Caco-2 (cell line): ENCODE measurements around the gene RGS17. TPM values are rescaled to one million over a fixed set of nuclear protein-coding genes. Genes with fewer than 3 reads are reported as not detected.

Source experiments
- Bru-seq: library from RNA; stranded (reverse); fragments of 400-500 nt; gene quantifications from one replicate; lab custom pipeline; 2021; lab: Mats Ljungman, UMichigan
- BruChase-seq, 2 experiments: library from RNA; stranded (reverse); fragments of 400-500 nt; gene quantifications; one replicate each; lab custom pipeline; 2021; lab: Mats Ljungman, UMichigan
- BruUV-seq: library from RNA; stranded (reverse); fragments of 400-500 nt; replicated peaks from 2 replicates; lab custom pipeline; 2021; lab: Mats Ljungman, UMichigan
- CTCF ChIA-PET: fragments of 300-600 bp; sonication (Branson Sonifier 250); formaldehyde crosslinking; loops from one replicate; lab custom pipeline; 2022; ENCODE audit warnings: antibody characterized with exemption; lab: Charles Lee
- POLR2A ChIA-PET: fragments of 300-600 bp; sonication (Branson Sonifier 250); formaldehyde crosslinking; loops from one replicate; lab custom pipeline; 2022; ENCODE audit warnings: antibody characterized with exemption; lab: Charles Lee
- DNase-seq, 2 experiments: peaks; one replicate each; pipeline versions ENCODE4 v3.0.0 to v3.0.0-alpha.2; 2020 to 2022
- H3K27me3 ChIP-seq: replicated peaks from 2 replicates; pipeline ENCODE4 v1.6.0; 2011; ENCODE audit warnings: low read length; ENCODE audit not compliant: control insufficient read depth, insufficient read depth
- H3K36me3 ChIP-seq: 2 replicates; pipeline ENCODE4 v1.5.1; 2011; ENCODE audit warnings: low read length; ENCODE audit not compliant: control insufficient read depth, insufficient read depth
- H3K4me1 ChIP-seq: fragments of 250-450 bp; sonication (Bioruptor Pico); 2 replicates; pipeline ENCODE4 v1.5.1; 2020; ENCODE audit warnings: mild to moderate bottlenecking
- H3K4me3 ChIP-seq: 2 replicates; pipeline ENCODE4 v1.5.1; 2011; ENCODE audit warnings: low read depth, mild to moderate bottlenecking, control low read depth, low read length
- H3K9me3 ChIP-seq: fragments of 250-450 bp; sonication (Bioruptor Pico); 2 replicates; pipeline ENCODE4 v1.5.1; 2020; ENCODE audit warnings: mild to moderate bottlenecking, moderate library complexity
- H3K27ac Mint-ChIP-seq: one replicate; pipeline ENCODE4 v1.8.0; 2022; ENCODE audit warnings: mixed read lengths; ENCODE audit not compliant: unreplicated experiment
- H3K27me3 Mint-ChIP-seq: one replicate; pipeline ENCODE4 v1.8.0; 2022; ENCODE audit warnings: mixed read lengths; ENCODE audit not compliant: insufficient read depth, unreplicated experiment
- H3K36me3 Mint-ChIP-seq: one replicate; pipeline ENCODE4 v1.8.0; 2022; ENCODE audit warnings: mild to moderate bottlenecking, mixed read lengths; ENCODE audit not compliant: insufficient read depth, unreplicated experiment
- H3K4me1 Mint-ChIP-seq: one replicate; pipeline ENCODE4 v1.8.0; 2022; ENCODE audit warnings: low read depth, mixed read lengths; ENCODE audit not compliant: unreplicated experiment
- H3K4me3 Mint-ChIP-seq: one replicate; pipeline ENCODE4 v1.8.0; 2022; ENCODE audit warnings: mild to moderate bottlenecking, moderate library complexity, mixed read lengths; ENCODE audit not compliant: unreplicated experiment
- H3K9me3 Mint-ChIP-seq: one replicate; pipeline ENCODE4 v1.8.0; 2022; ENCODE audit warnings: mixed read lengths; ENCODE audit not compliant: unreplicated experiment
- intact Hi-C: fragments of 100-400 bp; cut with micrococcal nuclease; formaldehyde crosslinking; loops from one replicate; pipeline ENCODE4 v1.10.0; 2022; ENCODE audit not compliant: unreplicated experiment
- long read RNA-seq: library from polyadenylated mRNA; stranded (forward); transcript quantifications from one replicate; pipeline ENCODE4 v2.0.0, GENCODE V29; 2022
- total RNA-seq: library from RNA; stranded (reverse); gene quantifications from 2 replicates; pipeline ENCODE4 v1.2.3, GENCODE V29; 2022
- TF ChIP-seq, protein P1 (sequence below), 2 experiments: fragments of 200-600 bp in 1 of 2; IDR thresholded peaks; 1 replicate in 1 of 2; 2 replicates in 1 of 2; pipeline versions ENCODE4 v1.5.1 to v1.8.0; 2011 to 2022; ENCODE audit warnings: antibody characterized with exemption in 1 of 2, control low read depth in 1 of 2, inconsistent platforms in 1 of 2, low read depth in 1 of 2, low read length in 1 of 2, mild to moderate bottlenecking in 1 of 2, moderate library complexity in 1 of 2; ENCODE audit not compliant: insufficient read depth in 1 of 2, severe bottlenecking in 1 of 2, unreplicated experiment in 1 of 2

Gene RGS17
- total RNA-seq (not detected in 2 replicates), Bru-seq, nascent RNA (percentile 4 among the genes with signal in this experiment), BruChase-seq, experiment 1, labeled RNA remaining after a 2-hour chase (percentile 7 among the genes with signal in this experiment), BruChase-seq, experiment 2, labeled RNA remaining after a 6-hour chase (percentile 6 among the genes with signal in this experiment)
- long read RNA-seq, result 0 reads

DNA sequence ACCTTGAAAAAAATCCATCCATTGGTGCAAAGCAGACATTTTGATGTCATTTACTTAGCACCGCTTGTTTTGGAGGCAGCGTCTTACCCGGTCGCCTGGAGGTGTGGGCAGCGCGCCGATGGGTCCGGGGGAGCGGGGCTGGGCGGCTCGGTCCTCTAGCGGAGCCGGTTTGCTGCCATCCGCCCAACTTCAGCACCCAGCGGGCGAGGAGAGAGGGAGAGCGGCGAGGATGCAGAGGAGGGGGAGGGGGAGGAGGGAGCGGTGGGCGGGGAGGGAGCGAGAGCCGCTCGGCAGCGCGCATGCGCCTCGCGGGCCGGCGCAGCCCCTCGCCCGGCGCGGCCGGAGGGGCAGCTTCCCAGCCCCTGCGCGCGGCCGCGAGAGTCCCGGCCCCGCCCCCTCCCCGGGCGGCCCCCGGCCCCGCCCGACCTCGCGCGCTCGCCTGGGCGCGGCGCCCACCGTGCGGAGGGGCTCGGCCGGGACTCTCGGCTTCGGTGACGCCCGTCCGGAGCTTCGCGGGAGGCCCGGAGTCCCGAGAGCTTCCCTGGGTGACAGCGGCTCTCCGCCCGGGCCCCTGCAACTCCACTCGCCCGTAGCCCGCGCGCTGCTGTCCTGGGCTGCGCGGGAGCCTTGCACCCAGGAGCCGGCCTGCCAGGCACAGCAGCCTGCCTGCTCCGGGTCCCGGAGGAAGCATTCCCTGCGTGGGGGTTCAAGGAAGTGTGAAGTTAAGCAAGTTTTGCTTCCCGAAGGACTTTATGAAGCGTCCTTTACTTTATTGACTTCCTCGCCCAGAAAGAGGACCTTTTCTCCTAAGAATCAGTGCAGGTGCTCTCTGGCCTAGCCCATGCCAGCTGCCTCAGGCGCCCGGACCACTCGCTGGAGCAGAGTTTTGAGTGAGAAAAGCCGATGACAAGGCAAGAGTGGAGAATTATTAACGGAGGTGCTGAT, at the start of gene RGS17:
Gene RGS17 (minus strand): TSS at position 246 of the 945 bp plus-strand sequence. CDS start 87,264 bp downstream, outside the sequence.
- TF ChIP-seq, protein P1, sequence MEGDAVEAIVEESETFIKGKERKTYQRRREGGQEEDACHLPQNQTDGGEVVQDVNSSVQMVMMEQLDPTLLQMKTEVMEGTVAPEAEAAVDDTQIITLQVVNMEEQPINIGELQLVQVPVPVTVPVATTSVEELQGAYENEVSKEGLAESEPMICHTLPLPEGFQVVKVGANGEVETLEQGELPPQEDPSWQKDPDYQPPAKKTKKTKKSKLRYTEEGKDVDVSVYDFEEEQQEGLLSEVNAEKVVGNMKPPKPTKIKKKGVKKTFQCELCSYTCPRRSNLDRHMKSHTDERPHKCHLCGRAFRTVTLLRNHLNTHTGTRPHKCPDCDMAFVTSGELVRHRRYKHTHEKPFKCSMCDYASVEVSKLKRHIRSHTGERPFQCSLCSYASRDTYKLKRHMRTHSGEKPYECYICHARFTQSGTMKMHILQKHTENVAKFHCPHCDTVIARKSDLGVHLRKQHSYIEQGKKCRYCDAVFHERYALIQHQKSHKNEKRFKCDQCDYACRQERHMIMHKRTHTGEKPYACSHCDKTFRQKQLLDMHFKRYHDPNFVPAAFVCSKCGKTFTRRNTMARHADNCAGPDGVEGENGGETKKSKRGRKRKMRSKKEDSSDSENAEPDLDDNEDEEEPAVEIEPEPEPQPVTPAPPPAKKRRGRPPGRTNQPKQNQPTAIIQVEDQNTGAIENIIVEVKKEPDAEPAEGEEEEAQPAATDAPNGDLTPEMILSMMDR (IDR thresholded peaks at IDR 0.05; ENCODE audit: insufficient read depth in 1 of 2, low read depth in 1 of 2, low read length in 1 of 2, severe bottlenecking in 1 of 2, unreplicated experiment in 1 of 2), result no peak
- no peaks in the 10 kb centered on the region for H3K36me3 ChIP-seq
- Mint-ChIP-seq H3K9me3 (no peaks in the 10 kb centered on the region), H3K4me3 (peak within 1 kb of the TSS; percentile 79), H3K27me3 (peaks cover 13% of the 10 kb centered on the region), H3K36me3 (no peaks in the 10 kb centered on the region), H3K27ac (no peak within 1 kb of the TSS), H3K4me1 (peaks cover 7% of the 10 kb centered on the region)
- intact Hi-C loops, result no loop called here
- no TSS peak for BruUV-seq
- H3K9me3 ChIP-seq, result no peaks in the 10 kb centered on the region
- H3K4me1 ChIP-seq, result peaks cover 7% of the 10 kb centered on the region
- peak within 1 kb of the TSS; percentile 59 for H3K4me3 ChIP-seq
- ChIA-PET CTCF (interaction anchor here (0.6 kb wide), 1 partner anchor 99 kb away, joined by 5 read pairs; no protein-coding TSS in a partner anchor), POLR2A (no interaction called here)
- peaks cover 2% of the 10 kb centered on the region for H3K27me3 ChIP-seq
- peak in 1 of 2 experiments; percentile 50 for DNase-seq

GRCh38 chr6:153172815-153173214, 41.7 kb upstream of the RGS17 start:
- Mint-ChIP-seq H3K4me1 (no peaks in the 10 kb centered on the region), H3K27me3 (peaks cover 6% of the 10 kb centered on the region), H3K36me3 (no peaks in the 10 kb centered on the region), H3K9me3 (no peaks in the 10 kb centered on the region), H3K4me3 (no peak overlapping the region), H3K27ac (no peak overlapping the region)
- intact Hi-C loops, result no loop called here
- POLR2A ChIA-PET, result no interaction called here
- CTCF ChIA-PET, result no interaction called here
- H3K27me3 ChIP-seq, result no peaks in the 10 kb centered on the region
- H3K4me3 ChIP-seq, result no peak overlapping the region
- no TSS peak for BruUV-seq
- H3K9me3 ChIP-seq, result no peaks in the 10 kb centered on the region
- no peak for DNase-seq
- no peaks in the 10 kb centered on the region for H3K36me3 ChIP-seq
- TF ChIP-seq, protein P1 (IDR thresholded peaks at IDR 0.05; ENCODE audit: insufficient read depth in 1 of 2, low read depth in 1 of 2, low read length in 1 of 2, severe bottlenecking in 1 of 2, unreplicated experiment in 1 of 2), result no peak
- H3K4me1 ChIP-seq, result no peaks in the 10 kb centered on the region

DNA sequence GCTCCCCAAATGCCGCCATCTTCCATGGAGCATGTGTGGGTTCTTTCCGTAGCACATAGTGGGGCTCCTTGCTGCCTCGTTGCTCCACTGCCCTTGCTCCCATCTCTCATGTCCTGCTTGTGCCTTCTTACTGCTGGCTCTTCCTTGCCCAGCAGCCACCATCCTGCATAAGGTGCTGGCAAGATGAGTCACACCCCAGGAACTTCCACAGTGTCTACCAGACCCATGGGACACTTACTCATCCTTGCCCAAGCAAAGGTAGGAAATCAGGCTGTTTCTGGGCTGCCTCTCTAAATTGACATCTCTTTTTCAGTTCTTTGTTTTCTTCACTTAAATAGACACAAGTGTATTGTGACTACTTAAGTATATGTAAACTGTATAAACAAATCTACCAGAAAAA, 39.4 kb upstream of the RGS17 start:
- Histone ChIP-seq H3K27me3 (no peaks in the 10 kb centered on the region), H3K4me3 (no peak overlapping the region), H3K4me1 (no peaks in the 10 kb centered on the region), H3K36me3 (no peaks in the 10 kb centered on the region), H3K9me3 (no peaks in the 10 kb centered on the region)
- Mint-ChIP-seq H3K27me3 (peaks cover 3% of the 10 kb centered on the region), H3K27ac (no peak overlapping the region), H3K36me3 (no peaks in the 10 kb centered on the region), H3K4me3 (no peak overlapping the region), H3K4me1 (no peaks in the 10 kb centered on the region), H3K9me3 (no peaks in the 10 kb centered on the region)
- CTCF ChIA-PET, result no interaction called here
- DNase-seq, result no peak
- intact Hi-C loops, result no loop called here
- no TSS peak for BruUV-seq
- TF ChIP-seq, protein P1 (IDR thresholded peaks at IDR 0.05; ENCODE audit: insufficient read depth in 1 of 2, low read depth in 1 of 2, low read length in 1 of 2, severe bottlenecking in 1 of 2, unreplicated experiment in 1 of 2), result no peak
- POLR2A ChIA-PET, result no interaction called here
